Gastroesophageal sphincter (tissue), 3 donors: Measurements from ENCODE around the gene MXRA5.

Experiments used
- CTCF ChIP-seq, 4 experiments: fragments of 200-600 bp in 2 of 4; fragments of 450-650 bp in 2 of 4; sonication (generic) in 1 of 4; IDR thresholded peaks; one replicate each; pipeline ENCODE4 v1.5.1; 2017 to 2019; ENCODE audit warnings: antibody characterized with exemption in 4 of 4, mild to moderate bottlenecking in 2 of 4, moderate library complexity in 2 of 4
- EP300 ChIP-seq: sonication (generic); formaldehyde crosslinking; IDR thresholded peaks from one replicate; pipeline ENCODE4 v1.6.1; 2017; ENCODE audit warnings: antibody characterized with exemption, mild to moderate bottlenecking
- POLR2A ChIP-seq, 2 donors: fragments of 450-650 bp; IDR thresholded peaks; one replicate each; pipeline ENCODE4 v1.6.1; 2017; ENCODE audit warnings: antibody characterized with exemption in 2 of 2, mild to moderate bottlenecking in 2 of 2, moderate library complexity in 1 of 2
- POLR2AphosphoS5 ChIP-seq: sonication (generic); formaldehyde crosslinking; IDR thresholded peaks from one replicate; pipeline ENCODE4 v1.6.1; 2017; ENCODE audit warnings: antibody characterized with exemption

GRCh38 chrX:3393178-3393577 is 46.7 kb upstream of the MXRA5 start:
- TF ChIP-seq CTCF (IDR thresholded peaks at IDR 0.05) = no peak
- TF ChIP-seq POLR2A (IDR thresholded peaks at IDR 0.05) = no peak
- TF ChIP-seq EP300 = no peak
- TF ChIP-seq POLR2AphosphoS5 = no peak
